GM20431 (cell line): ENCODE data around the gene PER3.

Experiments
- in situ Hi-C: fragments of 300-500 bp; cut with MseI, MboI; formaldehyde crosslinking; loops from one replicate; pipeline ENCODE4 v1.15.0; 2020; ENCODE audit warnings: low sequenced_read_pairs; ENCODE audit not compliant: unreplicated experiment

Gene PER3

GRCh38 chr1:7826363-7826762 lies 42.3 kb downstream of the PER3 start:
- in situ Hi-C loops = no loop called here

- in situ Hi-C loops = no loop called here
Observed at GRCh38 chr1:7827126-7827955, 43.2 kb downstream of the PER3 start.

GRCh38 chr1:7831458-7831857 lies 47.4 kb downstream of the PER3 start:
- in situ Hi-C loops = no loop called here

- in situ Hi-C loops = no loop called here
Observed at GRCh38 chr1:7833035-7833434, 48.9 kb downstream of the PER3 start.

GRCh38 chr1:7838714-7839113 lies 54.6 kb downstream of the PER3 start:
- in situ Hi-C loops = no loop called here

GRCh38 chr1:7839526-7839925 lies 55.4 kb downstream of the PER3 start:
- in situ Hi-C loops = no loop called here

GRCh38 chr1:7842517-7842916 lies 58.4 kb downstream of the PER3 start:
- in situ Hi-C loops = no loop called here

GRCh38 chr1:7845761-7846160 lies 61.7 kb downstream of the PER3 start:
- in situ Hi-C loops = no loop called here

- in situ Hi-C loops = no loop called here
Observed at GRCh38 chr1:7846656-7847055, 62.6 kb downstream of the PER3 start.

GRCh38 chr1:7847599-7847998 lies 63.5 kb downstream of the PER3 start:
- in situ Hi-C loops = no loop called here

GRCh38 chr1:7850786-7851185 lies 66.7 kb downstream of the PER3 start:
- in situ Hi-C loops = no loop called here

- in situ Hi-C loops = no loop called here
Observed at GRCh38 chr1:7852804-7853683, 69.0 kb downstream of the PER3 start, which contains the start of gene UTS2. Gene UTS2 (minus strand): TSS chr1:7853065. CDS start chr1:7853003, 62 bp downstream.

- in situ Hi-C loops = no loop called here
Observed at GRCh38 chr1:7853684-7854026, 69.6 kb downstream of the PER3 start.

- in situ Hi-C loops = no loop called here
Observed at GRCh38 chr1:7856345-7856744, 72.3 kb downstream of the PER3 start.

GRCh38 chr1:7857000-7857399 lies 72.9 kb downstream of the PER3 start:
- in situ Hi-C loops = no loop called here

- in situ Hi-C loops = no loop called here
Observed at GRCh38 chr1:7857985-7858384, 73.9 kb downstream of the PER3 start.

- in situ Hi-C loops = no loop called here
Observed at GRCh38 chr1:7859406-7859805, 75.3 kb downstream of the PER3 start.

GRCh38 chr1:7860130-7860529 lies 76.0 kb downstream of the PER3 start:
- in situ Hi-C loops = no loop called here

GRCh38 chr1:7861452-7861851 lies 77.4 kb downstream of the PER3 start:
- in situ Hi-C loops = no loop called here

- in situ Hi-C loops = no loop called here
Observed at GRCh38 chr1:7862211-7863060, 78.3 kb downstream of the PER3 start.
